ENCODE measurements around the gene CDH13.

CDH13 gene

DNA sequence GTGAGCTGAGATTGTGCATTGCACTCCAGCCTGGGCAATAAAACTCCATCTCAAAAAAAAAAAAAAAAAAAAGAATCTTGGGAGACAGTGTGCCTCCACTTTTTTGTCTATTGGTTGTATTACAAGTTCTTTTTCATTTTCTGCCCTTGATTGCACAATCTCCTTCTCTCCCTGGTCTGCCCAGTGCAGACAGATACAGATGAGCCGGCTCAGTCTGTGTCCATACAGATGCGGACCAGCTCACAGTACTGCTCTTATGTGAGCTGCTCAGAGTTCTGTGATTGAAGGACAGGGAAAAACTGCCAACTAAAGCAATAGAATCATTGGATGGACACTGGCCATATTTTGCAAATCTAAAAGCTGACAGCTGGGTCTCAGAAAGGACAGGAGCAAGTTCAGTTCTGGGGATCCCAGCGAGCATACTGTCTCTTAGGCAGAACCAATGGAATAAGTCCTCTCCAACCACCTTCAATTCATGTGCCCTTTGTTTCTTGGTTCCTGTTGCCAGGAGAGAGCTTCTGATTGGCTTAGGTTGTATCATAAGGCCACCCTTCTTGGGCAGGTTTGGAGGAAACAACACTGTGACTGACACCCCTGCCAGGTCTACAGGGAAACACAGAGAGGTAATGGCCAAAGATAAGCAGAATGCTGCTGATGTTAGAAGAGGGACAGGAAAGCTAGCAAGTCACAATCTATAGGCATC is 685.4 kb downstream of the CDH13 start:
- no peak overlapping the region for H3K27ac Mint-ChIP-seq
- TF ChIP-seq, protein P1, sequence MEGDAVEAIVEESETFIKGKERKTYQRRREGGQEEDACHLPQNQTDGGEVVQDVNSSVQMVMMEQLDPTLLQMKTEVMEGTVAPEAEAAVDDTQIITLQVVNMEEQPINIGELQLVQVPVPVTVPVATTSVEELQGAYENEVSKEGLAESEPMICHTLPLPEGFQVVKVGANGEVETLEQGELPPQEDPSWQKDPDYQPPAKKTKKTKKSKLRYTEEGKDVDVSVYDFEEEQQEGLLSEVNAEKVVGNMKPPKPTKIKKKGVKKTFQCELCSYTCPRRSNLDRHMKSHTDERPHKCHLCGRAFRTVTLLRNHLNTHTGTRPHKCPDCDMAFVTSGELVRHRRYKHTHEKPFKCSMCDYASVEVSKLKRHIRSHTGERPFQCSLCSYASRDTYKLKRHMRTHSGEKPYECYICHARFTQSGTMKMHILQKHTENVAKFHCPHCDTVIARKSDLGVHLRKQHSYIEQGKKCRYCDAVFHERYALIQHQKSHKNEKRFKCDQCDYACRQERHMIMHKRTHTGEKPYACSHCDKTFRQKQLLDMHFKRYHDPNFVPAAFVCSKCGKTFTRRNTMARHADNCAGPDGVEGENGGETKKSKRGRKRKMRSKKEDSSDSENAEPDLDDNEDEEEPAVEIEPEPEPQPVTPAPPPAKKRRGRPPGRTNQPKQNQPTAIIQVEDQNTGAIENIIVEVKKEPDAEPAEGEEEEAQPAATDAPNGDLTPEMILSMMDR (IDR thresholded peaks at IDR 0.05), result no peak
- DNase-seq, result no peak
- H3K27me3 Mint-ChIP-seq (ENCODE audit: low read depth, poor library complexity), result peaks cover 4% of the 10 kb centered on the region
- no peaks in the 10 kb centered on the region for H3K36me3 Mint-ChIP-seq (ENCODE audit: low read depth)
- H3K4me3 Mint-ChIP-seq, result no peak overlapping the region
- H3K9me3 Mint-ChIP-seq, result no peaks in the 10 kb centered on the region
- H3K4me1 Mint-ChIP-seq, result peaks cover 29% of the 10 kb centered on the region

DNA sequence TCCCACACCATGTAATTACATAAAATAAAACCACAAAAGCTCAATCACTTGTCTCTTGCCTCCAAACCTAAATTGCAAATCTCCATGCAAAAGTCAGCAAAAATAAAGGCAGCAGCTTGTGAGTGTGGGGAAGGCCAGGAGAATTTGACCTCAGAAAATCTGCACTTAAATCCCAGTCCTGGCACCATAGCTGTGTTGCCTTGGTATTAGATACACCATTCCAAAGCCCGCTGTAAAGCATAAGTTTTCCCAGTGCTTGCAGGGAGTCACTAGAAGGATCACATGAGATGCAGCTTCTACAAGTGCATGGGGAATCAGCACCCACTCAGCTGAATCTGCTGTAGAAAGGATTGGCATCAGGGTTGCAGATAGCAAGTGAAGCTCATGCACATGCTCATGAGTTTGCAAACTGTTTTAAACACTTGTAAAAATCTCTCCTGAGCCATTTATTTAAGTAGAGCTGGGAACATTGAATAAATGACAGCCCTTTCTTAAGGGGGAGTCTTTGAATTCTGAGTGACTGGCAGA is 686.0 kb downstream of the CDH13 start:
- Mint-ChIP-seq H3K4me1 (peaks cover 23% of the 10 kb centered on the region), H3K4me3 (no peak overlapping the region), H3K36me3 (ENCODE audit: low read depth) (no peaks in the 10 kb centered on the region), H3K27me3 (ENCODE audit: low read depth, poor library complexity) (peaks cover 4% of the 10 kb centered on the region), H3K9me3 (no peaks in the 10 kb centered on the region), H3K27ac (no peak overlapping the region)
- no peak for DNase-seq
- TF ChIP-seq, protein P1 (IDR thresholded peaks at IDR 0.05), result no peak

DNA sequence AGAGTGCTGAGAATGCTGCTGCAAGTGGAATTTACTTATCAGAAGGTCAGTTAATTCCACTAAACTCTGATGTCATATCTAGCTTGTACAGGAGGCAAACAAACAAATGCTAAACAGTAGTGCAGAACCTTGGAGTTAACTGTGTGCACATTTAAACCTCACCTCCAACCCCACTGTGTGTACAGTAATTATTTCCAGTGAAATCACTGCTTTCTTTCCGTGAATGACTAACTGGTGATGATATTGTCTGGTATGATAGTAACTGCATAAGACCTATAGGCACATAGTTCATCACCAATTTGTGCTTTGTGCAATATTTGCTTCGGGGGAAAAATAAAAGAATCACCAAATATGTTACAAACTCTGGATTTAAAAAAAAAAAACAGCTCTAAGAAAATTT is 688.5 kb downstream of the CDH13 start:
- Mint-ChIP-seq H3K36me3 (ENCODE audit: low read depth) (no peaks in the 10 kb centered on the region), H3K4me3 (no peak overlapping the region), H3K4me1 (peaks cover 9% of the 10 kb centered on the region)

DNA sequence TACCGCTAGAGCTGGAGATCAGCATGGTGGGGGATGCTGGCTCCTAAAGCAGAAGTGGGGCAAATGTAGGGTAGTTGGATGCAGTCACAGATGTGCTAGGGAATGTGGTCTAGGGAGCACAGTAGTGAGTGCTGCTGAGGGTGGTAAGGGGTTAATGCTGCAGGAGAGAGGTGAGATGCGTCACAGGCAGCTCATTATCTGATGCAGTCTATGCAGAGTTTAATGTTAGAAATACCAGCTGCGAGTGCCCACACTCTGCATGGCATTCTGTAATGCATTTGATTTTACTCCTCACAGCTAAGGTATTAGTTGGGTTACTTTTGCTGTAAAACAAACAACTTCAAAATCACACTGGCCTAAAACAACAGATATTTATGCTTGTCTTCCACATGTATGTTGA is 689.7 kb downstream of the CDH13 start:
- TF ChIP-seq, protein P1 (IDR thresholded peaks at IDR 0.05), result no peak
- no peaks in the 10 kb centered on the region for H3K4me1 Mint-ChIP-seq
- no peaks in the 10 kb centered on the region for H3K36me3 Mint-ChIP-seq (ENCODE audit: low read depth)
- DNase-seq, result no peak
- H3K4me3 Mint-ChIP-seq, result no peak overlapping the region
- H3K27ac Mint-ChIP-seq, result no peak overlapping the region
- H3K9me3 Mint-ChIP-seq, result no peaks in the 10 kb centered on the region
- H3K27me3 Mint-ChIP-seq (ENCODE audit: low read depth, poor library complexity), result peaks cover 4% of the 10 kb centered on the region

More for the DNA sequence above, 688.5 kb downstream of the CDH13 start:
- Mint-ChIP-seq H3K27ac (no peak overlapping the region), H3K27me3 (ENCODE audit: low read depth, poor library complexity) (peaks cover 4% of the 10 kb centered on the region), H3K9me3 (no peaks in the 10 kb centered on the region)
- no peak for DNase-seq
- TF ChIP-seq, protein P1 (IDR thresholded peaks at IDR 0.05), result no peak

DNA sequence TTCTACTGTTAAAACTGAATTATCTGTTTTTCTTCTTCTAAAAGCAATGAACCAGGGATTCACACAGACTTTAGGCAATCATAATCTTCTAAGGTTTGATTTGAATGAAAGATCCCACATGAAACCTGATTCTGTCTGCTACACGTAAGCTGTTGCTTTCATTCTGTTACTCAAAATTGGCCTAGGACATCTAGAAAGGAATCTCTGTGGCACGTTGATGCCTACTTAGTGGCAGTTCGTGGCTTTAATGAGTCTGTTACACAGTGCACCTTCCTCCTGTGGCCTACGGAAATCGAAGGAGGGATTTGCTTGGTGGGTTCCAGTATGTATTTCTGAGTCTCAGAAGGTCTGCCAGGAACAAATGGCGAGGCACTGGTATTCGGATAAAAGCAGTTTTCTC is 691.6 kb downstream of the CDH13 start:
- DNase-seq, result no peak
- Mint-ChIP-seq H3K4me1 (no peaks in the 10 kb centered on the region), H3K36me3 (ENCODE audit: low read depth) (no peaks in the 10 kb centered on the region), H3K4me3 (no peak overlapping the region), H3K27ac (no peak overlapping the region), H3K9me3 (no peaks in the 10 kb centered on the region), H3K27me3 (ENCODE audit: low read depth, poor library complexity) (peaks cover 4% of the 10 kb centered on the region)
- TF ChIP-seq, protein P1 (IDR thresholded peaks at IDR 0.05), result no peak

DNA sequence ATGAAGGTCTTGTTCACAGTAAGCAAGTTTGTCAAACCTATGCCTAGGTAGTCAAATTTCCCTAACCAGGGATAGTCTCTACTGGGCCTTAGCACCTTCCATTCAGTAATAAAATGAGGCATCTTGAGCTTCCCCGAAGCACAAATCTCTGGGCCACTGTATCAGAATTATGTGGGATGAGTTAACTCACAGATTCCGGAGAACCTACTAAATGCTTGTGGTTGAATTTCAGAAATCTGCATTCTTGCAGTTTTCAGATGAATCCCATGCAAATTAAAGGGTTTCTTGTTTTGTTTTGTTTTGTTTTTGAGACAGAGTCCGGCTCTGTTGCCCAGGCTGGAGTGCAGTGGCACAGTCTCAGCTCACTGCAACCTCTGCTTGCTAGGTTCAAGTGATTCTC is 702.2 kb downstream of the CDH13 start:
- Mint-ChIP-seq H3K36me3 (ENCODE audit: low read depth) (no peaks in the 10 kb centered on the region), H3K27ac (no peak overlapping the region), H3K9me3 (no peaks in the 10 kb centered on the region), H3K4me1 (peaks cover 2% of the 10 kb centered on the region), H3K4me3 (no peak overlapping the region), H3K27me3 (ENCODE audit: low read depth, poor library complexity) (peaks cover 3% of the 10 kb centered on the region)
- TF ChIP-seq, protein P1 (IDR thresholded peaks at IDR 0.05), result no peak
- DNase-seq, result no peak

All from nephron progenitor cell (in vitro differentiated cells).